GM12801 (cell line): ENCODE results near the gene GADD45B.

Experiments
- CTCF ChIP-seq: IDR thresholded peaks from one replicate; pipeline ENCODE4 v1.5.1; 2011; ENCODE audit warnings: control low read depth; ENCODE audit not compliant: insufficient read length; ENCODE audit errors: extremely low read depth

The GADD45B gene

DNA sequence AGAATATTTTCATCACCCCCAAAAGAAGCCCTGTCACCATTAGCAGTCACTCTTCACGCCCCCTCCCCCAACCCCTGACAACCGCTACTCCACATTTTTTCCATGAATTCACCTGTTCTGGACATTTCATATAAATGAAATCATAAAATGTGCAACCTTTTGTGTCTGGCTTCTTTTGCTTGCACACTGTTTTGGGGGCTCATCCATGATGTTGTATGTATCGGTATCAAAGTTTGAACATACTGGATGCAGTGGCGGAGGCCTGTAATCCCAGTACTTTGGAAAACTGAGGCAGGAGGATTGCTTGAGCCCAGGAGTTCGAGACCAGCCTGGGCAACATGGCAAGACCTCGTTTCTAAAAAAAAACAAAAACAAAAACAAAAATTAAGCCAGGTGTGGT is 7.2 kb downstream of the GADD45B start:
- no peak for TF ChIP-seq CTCF

DNA sequence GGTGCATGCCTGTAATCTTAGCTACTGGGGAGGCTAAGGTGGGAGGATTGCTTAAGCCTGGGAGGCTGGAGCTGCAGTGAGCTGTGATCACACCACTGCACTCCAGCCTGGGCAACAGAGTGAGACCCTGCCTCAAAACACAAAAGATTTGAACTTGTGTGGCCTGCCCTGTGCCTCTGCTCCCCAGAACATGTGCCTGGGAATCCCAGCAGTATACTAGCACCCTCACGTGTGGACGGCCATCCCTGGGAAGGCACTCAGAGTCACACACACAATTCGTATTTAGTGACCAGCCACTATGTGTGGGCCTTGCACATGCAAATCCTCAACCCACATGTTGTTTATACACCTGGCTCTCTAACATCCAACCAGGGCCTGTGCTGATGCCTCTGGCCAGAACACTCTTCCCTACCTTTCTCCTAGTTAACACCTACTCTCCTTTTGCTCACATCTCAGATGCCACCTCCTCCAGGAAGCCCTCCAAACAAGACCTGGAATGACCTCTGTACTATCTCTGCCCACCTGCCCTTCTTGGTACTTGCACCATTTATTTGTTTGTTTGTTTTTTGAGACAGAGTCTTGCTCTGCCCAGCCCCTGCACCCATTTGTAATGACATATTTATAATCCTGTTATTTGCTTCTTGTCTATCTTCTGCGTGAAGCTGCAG is 7.7 kb downstream of the GADD45B start:
- TF ChIP-seq CTCF = no peak

DNA sequence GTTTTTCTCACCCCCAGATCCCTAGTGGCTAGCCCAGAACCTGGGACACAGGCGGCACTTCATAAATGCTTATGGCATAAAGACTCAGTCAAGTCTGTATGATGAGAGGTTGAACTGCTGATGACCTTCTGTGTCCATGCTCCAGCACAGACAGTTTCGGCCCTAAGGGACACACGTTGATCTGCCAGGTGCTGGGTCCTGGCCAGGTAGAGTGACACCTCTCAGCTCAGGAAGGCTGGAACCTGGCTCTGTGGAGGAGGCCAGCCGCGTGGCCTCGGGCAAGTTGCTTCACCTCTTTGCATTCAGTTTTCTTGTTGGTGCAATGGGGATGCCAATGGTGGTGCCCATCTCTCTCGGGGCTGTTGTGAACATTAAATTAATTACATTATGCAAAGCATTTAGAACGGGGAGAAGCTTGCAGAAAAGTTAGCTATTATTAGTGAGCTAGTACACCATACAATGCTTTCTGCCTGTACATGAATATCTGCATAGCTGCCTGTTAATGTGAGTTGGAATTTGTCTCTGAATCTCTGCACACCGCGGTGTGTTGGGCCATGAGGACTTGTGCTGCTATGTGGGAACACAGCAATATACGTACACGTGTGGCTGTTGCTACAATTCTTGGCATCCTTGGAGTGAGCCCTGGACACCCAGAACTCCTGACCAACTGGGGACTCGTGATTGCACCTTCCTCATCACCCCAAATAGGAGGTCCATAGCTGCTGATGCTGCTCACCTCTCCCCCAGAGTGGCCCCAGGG is 8.4 kb downstream of the GADD45B start:
- TF ChIP-seq CTCF = no peak

GRCh38 chr19:2485428-2485827 is 9.5 kb downstream of the GADD45B start:
- TF ChIP-seq CTCF = no peak

DNA sequence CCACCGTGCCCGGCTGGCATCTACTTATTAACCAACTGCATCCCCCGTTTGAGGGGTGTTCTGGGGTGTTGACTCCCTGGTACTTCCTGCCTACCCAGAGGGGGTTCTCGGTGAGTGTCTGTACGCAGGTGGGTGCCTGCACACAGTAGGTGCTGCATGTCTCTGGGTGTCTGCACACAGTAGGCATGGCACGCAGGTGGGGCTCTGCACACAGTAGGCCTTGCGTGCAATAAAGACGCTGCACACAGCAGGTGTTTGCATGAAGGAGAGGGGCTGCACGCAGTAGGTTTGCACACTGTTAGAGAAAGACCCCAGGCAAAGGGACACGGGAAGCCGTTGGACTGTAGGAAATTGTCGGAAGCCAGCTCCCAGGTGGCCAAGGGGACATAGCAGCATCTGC is 11.2 kb downstream of the GADD45B start:
- TF ChIP-seq CTCF = no peak

GRCh38 chr19:2487842-2488241 is 11.9 kb downstream of the GADD45B start:
- TF ChIP-seq CTCF = no peak

DNA sequence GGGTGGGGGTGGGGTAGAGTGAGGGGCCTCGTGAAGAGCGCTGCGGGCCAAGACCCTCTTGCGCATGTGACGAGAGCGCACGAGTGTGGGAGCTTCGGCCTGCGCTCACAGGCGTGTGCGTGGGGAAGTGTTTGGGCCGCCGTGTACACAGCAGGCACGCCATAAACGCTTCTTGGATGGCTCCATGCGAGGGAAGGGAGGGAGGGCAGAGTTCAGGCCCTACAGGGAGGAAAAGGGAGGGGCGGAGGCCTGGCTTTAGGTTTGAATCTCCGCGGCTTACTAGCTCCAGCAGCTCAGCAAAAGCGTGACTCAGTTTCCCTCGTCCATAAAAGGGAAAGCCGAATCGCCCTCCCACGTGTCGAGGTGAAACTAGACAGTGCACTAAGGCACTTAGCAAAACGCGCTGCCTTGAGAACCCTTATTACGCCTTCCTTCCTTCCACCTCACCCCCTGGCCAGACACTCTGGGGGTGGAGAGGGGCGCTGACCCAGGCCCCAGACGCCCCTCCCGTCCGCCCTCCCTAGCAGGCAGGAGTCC is 12.5 kb downstream of the GADD45B start:
- no peak for TF ChIP-seq CTCF
